HG02678 (cell line): ENCODE data around the gene ARID1B.
"Not testable (repeated sequence)": the region's sequence is repeated elsewhere in the genome, so short reads cannot be mapped to it uniquely, and the experiment has no call there.

Source experiments
- ATAC-seq: cut with Tn5 transposase; IDR thresholded peaks from one replicate; pipeline ENCODE4 v1.9.1; 2021; ENCODE audit warnings: mild to moderate bottlenecking, moderate library complexity; ENCODE audit not compliant: unreplicated experiment

Gene ARID1B

DNA sequence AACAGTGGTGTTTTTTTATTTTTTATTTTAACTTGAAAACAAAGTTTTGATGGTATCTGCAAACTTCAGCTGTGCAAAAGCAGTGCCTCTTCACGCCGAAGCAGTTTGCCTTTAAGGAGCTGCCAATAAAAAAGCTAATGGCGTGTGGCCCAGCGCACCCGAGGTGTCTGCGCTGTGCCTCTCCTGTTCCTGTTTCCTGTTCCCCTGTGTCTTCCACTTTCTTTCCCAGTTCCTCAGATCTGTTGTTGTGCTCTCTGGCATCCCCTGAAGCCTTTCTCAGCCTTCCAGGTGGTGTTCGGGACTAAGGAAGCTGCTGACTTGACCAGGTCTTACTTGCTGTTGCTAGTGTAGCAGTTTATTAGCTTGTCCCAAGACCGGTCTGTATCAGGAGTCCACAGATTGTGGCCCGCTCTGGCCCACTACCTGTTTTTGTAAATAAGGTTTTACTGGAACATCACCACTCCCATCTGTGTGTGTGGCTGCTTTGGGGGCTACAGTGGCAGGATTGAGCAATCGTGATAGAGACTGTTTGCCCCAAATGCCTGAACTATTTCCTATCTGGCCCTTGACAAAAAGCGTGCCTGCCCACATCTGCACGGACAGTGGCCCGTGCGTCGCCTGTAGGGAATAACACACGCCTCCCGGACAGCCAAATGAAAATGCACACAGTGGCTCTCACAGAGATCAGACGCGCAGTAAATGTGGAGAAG is 367.8 kb downstream of the ARID1B start:
- ATAC-seq = no peak

DNA sequence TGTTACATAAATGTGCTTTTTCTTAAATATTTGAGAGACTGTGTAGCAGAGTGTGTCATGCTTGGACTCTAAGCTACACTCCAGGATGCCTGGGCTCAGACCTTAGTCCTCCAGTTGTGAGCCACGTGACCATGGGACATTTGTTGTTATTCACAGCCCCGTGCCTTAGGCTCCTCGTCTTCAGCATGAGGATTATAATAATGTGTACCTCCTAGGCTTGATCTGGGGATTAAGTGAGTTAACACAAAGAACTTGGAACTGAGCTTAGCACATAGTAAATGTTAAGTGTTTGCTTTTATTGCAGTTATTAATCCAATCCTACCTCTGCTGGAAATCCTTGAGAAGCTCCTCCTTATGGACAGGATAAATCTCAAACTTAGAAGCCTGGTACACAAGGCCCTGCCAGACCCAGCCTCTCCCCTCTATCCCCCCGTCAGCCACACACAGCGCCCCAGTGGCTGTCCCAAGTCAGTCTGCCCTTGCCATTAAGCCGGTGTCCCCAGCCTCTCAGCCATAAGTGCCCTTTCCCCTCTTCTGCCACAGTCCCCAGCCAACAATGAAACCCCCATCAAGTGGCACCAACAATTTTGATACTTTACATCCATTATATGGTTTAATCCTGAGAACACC is 368.6 kb downstream of the ARID1B start:
- ATAC-seq = no peak

DNA sequence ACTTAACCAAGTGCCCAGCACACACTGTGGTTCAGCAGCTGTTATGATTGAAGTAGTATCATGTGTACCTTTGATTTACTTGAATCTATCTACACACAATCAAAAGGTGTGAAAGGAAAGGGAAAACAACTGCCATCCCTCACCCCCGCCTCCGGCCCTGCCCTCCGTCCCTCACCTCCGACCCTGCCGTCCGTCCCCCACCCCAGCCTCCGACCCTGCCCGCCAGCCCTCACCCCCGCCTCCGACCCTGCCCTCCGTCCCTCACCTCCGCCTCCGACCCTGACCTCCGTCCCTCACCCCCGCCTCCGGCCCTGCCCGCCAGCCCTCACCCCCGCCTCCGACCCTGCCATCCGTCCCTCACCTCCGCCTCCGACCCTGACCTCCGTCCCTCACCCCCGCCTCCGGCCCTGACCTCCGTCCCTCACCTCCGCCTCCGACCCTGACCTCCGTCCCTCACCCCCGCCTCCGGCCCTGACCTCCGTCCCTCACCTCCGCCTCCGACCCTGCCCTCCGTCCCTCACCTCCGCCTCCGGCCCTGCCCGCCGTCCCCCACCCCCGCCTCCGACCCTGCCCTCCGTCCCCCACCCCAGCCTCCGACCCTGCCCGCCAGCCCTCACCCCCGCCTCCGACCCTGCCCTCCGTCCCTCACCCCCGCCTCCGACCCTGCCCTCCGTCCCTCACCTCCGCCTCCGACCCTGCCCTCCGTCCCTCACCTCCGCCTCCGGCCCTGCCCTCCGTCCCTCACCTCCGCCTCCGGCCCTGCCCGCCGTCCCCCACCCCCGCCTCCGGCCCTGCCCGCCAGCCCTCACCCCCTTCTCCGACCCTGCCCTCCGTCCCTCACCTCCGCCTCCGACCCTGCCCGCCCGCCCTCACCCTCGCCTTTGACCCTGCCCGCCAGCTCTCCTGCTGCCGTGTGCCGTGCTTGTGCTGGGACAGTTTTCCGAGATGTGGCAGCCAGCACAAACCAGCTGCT is 370.2 kb downstream of the ARID1B start:
- not testable (repeated sequence) for ATAC-seq

DNA sequence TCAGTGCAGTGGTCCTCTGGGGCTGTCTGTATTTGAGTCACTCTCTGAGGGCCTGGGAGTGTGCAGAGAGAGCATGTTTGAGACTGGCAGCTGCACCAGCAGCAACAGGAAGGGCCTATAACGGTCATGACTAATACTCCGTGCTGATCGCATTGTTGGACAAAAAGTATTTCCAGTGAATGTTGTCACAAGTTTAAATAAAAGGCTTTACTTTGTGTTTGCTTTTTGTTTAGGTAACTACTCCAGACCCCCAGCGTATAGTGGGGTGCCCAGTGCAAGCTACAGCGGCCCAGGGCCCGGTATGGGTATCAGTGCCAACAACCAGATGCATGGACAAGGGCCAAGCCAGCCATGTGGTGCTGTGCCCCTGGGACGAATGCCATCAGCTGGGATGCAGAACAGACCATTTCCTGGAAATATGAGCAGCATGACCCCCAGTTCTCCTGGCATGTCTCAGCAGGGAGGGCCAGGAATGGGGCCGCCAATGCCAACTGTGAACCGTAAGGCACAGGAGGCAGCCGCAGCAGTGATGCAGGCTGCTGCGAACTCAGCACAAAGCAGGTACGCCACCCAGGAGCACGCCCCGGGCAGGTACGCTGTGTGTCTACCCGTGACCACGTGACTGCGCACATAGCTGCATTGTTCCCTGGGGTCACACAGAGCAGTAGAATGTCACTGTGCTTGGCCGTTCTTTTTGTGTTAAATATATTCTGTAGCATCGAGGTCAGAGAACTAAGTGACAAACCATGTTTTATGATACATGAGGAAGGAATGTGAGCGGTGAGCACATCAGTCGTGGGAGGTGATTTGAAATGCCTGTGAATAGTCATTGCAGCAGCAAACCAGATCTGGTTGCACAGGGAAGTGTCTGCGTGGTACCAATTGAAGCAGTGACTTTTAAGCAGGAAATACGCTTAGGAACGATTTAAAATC is 371.5 kb downstream of the ARID1B start:
- no peak for ATAC-seq

DNA sequence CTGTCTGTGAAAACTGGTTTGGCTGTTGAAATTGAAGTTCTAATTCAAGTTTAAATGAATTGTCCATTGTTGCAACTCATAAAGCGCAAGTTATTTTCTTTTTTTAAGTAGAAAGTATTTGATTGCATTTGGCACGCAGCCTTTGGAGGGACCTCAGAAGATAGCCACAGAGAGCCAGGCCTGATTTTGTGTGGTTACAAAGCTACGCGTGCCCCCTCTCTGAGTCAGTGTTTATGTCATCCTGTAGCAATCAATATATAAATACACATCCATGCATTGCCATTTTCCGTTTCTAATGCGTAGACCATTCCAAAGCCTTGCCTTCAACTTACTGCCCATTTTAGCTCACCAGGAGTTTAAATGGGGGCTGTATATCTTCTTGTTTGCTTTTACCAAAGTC is 372.9 kb downstream of the ARID1B start:
- no peak for ATAC-seq

DNA sequence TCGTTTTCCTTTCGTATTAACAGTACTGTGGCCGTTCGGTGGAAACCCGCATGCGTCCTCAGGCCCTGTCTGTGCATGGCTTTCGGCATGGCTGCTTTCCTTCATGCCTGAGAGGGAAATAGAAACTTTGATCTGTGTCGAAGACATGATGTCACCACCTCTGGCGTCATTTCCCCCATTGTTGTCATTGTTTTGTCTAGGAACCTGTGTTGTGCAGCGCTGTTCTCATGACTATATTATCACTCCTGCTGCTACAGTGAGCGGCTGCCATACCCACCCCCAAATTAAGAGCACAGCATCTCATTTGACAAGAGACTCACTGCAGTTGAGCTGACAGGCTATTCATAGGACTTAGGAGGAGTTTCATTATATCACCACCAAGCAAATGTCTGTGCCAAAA is 373.9 kb downstream of the ARID1B start:
- ATAC-seq = no peak

DNA sequence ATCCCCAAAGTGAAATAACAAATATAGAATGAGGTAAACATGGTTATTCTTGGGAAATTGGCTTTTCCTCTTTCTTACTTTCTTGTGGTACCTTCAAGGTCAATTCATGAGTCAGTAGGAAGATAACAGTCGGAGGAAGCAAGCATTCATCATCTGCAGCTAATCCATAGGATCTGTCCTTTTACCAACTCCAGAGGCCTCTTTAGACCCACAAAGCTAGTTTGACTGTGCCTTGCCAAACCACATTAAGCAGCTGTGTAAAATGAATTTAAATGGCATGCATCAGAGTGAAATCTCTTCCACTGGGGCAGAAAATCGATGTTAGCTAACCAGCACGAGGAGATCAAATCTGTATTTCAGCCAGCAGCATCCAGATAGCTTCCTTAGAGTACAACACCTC is 374.8 kb downstream of the ARID1B start:
- no peak for ATAC-seq

DNA sequence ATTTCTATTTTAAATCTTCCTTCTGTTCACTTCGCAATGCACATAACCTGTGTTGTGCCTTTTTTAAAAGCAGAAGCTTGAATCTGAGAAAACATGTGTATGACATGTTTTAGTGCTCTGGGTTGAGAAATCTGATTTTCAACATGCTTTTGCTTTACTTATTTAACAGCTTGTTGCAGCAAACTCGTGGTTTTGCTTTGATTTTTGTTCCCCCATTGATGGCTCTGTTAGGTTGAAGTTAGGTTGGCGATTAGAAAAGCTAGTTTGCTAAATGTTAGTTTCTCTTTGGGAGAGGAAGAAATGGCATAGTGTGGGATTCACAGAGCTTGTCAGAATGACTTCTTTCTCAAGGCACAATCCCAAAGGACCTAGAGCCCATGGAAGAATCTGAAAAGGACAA is 375.4 kb downstream of the ARID1B start:
- ATAC-seq = no peak

DNA sequence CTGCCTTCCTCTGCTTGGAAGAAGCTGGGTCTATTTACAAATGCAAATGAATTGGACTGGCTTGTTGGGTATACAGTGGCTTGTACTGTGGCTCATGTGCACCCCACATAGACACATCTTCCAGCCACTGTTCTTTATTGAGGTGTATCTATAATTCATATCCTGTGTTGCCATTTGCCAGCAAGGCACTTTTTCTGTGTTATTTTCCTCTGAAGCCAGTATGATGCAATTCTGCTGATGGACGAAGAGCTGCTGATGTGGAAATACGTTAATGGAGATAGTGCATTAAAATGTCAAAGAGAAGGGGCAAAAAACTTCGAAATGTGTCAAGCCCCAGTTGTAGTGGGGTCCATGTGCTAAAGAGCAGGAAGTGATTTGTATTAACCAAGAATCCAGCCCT is 378.6 kb downstream of the ARID1B start:
- no peak for ATAC-seq

DNA sequence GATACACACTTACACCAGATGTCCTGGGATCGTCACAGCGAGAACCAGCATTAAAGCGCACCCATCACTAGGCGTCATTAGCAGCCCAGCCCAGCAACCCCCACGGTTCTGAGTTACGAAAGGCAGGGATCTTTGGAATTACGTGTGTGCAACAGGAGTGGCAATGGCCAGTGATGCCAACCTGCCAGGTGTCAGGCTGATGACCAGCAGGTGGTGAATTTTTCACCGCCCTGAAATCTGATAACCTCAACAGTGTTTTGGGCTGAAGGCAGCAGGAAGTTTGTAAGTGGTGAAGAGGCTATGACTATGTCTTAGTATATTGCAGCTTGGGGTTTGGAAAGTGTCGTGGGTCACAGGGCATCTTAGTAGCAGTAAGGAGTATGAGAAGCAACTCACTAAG is 380.1 kb downstream of the ARID1B start:
- no peak for ATAC-seq

DNA sequence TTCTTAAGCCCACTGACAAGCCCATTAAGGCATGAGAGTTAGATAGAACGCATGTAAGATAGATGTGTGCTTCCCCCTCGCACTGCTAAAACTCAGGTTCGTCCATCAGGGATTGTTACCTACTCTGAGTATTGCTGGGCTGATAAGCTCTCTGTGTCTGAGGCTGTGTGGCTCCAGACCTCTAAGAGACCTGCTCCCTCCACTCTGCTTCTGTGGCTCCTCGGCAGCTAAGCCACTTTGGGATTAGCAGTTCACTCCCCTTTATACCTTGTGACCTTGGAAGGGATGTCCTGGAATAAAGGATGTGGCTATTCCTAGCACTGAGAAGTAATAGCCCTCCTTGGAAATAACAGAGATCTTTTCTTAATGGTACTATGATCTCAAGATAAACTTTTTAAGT is 381.3 kb downstream of the ARID1B start:
- ATAC-seq = no peak

DNA sequence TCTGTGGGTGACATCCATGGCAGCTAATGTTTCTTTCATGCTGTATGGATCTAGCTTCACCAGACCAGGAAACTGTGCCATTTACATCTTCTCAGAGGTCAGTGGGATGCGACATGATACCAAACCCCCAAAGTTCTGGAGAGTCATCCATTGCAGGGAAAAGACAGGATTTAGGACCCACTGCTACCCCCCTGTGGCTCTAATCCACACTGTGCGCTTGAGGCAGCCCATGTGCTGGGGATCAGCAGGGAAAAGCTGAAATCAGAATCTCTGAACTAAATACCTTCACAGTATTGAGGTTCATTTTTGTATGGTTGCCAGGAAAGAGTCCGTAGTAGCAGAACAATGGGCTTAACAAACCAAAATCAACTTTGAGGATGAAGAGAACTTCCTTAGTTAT is 381.7 kb downstream of the ARID1B start:
- no peak for ATAC-seq

DNA sequence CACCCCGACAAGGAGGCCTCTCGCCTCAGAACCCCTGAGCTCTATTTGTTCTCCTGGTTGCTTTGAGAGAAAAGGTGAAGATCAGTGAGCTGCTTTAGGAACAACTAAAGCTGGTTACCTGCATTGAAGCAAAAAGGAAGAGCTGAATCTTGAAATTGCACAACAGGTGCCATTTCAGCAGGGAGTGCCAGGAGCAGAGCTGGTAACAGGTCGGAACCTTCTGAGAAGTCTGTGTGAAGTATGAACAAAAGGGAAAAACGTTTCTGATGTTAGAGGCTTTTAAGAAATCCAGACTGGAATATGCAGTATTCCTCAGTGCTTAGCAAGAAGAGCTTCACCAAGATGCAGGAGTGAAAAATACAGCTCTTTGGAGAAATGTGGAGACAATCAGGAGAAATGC is 382.2 kb downstream of the ARID1B start:
- no peak for ATAC-seq

DNA sequence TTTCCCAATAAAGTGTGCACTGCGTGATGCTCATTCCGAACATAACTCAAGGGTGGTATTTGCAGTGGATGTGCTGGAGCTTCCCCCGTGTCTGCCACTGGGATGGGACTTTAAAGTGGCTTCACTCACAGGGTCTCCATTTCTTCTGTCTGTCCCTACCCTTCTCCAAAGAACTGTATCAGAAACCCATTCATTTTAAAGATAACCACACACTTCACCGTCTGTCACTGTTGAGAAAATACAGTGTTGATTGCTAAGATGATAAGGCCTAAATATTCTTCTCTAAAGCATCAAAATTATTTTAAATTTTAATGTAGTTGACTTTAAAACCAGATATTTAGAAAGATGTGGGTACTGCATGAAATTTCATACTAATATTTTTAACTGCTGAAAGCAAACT is 384.7 kb downstream of the ARID1B start:
- no peak for ATAC-seq

DNA sequence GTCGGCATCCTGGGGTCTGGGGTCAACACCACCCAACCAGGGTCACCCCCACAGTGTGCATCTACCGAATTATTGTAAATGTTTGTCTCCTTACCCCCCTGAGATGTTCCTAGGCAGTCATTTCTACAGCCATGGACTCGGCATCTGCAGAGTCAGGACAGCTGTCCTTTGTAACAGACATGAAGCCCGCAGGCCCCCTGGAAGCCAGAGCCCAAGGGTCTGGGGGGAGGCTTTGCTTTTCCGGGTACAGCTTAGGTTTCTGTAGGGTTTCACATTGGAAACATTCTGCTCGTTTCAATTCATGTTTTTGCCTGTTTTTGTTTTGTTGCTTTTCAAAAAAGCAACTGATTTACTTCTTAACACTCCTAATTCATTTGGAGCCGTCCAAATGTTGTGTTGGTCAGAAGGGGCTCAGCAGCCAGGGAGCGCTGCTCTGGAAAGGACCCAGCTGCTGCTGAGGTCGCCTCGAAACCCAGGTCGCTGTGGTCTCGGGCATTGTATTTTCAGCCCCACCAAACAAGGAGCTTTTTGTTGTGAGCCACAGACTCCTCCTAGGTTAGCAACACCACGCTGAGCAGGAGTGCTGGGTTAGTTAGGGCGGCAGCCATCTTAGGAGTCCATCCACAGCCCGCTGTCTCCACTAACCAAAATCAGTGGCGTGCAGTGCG is 385.7 kb downstream of the ARID1B start:
- no peak for ATAC-seq

DNA sequence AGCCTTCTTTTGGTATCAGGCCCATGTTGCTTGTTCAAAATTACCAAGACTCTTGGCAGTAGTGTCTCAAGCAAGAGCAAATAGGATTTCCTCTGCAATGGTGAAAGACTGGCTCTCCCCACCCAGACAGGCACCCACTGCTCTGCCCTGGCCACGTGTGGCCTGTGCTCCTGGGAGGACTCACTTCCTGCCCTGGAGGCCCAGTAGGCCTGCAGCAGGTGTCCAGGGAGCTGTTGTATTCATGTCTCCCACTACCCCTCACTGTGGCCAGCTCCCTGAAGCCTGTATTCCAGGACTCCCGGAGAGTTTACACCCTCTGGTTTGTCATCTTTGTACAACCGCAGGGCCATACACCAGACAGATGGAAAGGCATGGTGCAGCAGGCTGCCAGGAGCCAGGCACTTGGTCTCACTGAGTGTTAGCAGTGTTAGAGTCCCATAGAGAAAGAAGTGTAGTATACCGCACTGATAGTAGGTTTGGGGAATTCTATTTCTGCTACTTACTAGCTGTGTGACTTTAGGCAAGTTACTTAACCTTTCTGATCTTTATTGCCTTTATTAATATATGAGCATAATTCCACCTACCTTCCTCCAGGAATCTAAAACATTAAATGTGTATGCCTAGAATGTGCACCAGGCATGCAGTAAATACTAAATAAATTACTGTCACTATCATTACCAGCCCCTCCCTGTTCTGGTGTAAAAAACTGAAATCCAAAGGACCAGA is 386.4 kb downstream of the ARID1B start:
- no peak for ATAC-seq

DNA sequence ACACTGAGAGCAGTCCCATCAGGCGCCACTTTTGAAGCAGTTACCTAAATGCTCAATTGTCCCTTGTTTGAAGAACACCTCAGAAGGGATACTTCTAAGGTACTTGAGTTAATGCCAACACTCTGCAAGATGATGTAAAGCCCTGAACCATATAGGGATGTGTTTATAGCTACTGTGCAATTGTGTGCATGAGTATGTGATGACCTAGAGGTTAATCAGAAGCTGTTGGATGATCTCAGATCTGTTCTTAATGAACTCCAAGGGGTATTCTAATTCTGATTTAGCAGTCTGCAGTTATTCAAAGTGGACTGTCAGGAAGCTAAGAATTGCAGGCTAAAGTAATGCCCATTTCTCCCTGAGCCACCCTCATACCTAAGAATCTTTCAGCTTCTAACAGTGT is 387.8 kb downstream of the ARID1B start:
- ATAC-seq = no peak

DNA sequence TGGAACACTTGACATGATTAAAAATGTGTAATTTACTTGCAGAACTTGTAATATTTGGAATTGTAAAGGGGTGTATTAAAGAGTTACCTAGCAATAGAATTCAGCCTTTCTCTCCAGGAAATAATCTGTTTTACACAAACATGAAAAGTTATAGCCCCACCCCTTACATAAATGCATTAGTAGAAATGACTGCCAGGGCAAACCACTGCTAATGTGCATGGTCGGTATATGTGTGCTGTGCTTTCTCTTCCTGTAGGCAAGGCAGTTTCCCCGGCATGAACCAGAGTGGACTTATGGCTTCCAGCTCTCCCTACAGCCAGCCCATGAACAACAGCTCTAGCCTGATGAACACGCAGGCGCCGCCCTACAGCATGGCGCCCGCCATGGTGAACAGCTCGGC is 389.6 kb downstream of the ARID1B start:
- ATAC-seq = no peak

DNA sequence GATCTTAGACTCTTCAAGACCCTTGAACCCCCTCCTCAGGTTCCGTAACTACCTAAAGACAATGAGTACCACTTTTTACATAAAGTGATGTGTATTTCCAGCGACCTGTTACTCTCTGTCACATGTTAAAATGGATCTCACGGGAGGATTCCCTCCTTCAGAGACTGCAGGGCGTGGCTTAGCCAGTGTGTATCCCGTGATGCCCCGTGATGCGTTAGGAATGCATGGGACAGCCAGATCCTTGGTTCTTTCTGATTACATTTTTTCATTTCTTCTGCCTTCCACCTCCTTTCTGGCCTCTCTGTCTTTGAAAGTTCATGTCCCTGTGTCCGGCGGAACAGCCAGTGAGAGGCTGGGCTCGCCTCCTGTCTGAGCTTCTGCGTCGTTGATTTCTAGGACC is 390.7 kb downstream of the ARID1B start:
- ATAC-seq = no peak
